GM12874 (cell line): ENCODE results near the gene ERMP1.

ENCODE experiments used
- TF ChIP-seq, protein P1 (sequence below): IDR thresholded peaks from 2 replicates; pipeline ENCODE4 v1.5.1; 2011; ENCODE audit warnings: low read depth, mild to moderate bottlenecking, control low read depth, low read length, moderate library complexity; ENCODE audit not compliant: insufficient read depth

ERMP1 gene

DNA sequence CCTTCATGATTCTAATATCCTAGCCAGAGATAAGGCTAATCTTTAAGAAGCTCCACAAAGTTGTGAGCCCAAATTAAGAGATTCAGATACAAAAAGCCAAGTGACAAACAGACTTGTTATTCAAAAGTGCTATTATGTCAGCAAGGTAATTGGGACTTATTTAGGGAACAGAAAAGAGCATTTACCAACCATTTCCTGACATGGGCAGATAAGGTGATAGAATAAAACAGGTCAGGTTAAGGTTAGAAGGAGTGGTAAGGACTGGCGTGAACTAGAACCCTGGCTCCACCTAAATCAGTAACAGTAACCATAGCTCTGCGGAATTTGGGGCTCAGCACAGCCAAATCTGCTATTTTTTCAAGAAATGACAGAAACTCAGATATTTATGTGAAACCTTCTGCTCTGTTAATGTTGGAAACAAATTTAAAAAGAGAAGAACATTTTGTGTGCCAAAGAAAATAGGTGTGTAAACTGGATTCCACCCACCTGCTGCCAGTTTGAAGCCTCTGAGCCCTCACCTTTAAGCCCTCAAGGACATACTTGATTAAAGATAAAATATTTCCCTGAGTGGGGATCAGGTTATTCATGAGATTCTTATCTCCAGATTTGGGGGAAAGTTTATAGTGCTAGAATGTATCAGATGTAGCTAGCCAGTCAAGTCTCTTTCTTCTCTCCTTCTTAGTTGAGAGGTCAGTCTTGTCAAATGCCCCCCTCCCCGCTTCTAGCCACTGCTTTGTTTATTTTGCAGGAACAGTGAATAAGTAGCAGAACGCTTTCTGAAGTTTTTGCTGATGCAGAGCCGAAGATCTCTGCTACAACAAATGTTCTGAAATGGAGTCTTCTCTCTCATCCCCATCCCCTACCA, 10.2 kb upstream of the ERMP1 start:
- TF ChIP-seq, protein P1, sequence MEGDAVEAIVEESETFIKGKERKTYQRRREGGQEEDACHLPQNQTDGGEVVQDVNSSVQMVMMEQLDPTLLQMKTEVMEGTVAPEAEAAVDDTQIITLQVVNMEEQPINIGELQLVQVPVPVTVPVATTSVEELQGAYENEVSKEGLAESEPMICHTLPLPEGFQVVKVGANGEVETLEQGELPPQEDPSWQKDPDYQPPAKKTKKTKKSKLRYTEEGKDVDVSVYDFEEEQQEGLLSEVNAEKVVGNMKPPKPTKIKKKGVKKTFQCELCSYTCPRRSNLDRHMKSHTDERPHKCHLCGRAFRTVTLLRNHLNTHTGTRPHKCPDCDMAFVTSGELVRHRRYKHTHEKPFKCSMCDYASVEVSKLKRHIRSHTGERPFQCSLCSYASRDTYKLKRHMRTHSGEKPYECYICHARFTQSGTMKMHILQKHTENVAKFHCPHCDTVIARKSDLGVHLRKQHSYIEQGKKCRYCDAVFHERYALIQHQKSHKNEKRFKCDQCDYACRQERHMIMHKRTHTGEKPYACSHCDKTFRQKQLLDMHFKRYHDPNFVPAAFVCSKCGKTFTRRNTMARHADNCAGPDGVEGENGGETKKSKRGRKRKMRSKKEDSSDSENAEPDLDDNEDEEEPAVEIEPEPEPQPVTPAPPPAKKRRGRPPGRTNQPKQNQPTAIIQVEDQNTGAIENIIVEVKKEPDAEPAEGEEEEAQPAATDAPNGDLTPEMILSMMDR = no peak

DNA sequence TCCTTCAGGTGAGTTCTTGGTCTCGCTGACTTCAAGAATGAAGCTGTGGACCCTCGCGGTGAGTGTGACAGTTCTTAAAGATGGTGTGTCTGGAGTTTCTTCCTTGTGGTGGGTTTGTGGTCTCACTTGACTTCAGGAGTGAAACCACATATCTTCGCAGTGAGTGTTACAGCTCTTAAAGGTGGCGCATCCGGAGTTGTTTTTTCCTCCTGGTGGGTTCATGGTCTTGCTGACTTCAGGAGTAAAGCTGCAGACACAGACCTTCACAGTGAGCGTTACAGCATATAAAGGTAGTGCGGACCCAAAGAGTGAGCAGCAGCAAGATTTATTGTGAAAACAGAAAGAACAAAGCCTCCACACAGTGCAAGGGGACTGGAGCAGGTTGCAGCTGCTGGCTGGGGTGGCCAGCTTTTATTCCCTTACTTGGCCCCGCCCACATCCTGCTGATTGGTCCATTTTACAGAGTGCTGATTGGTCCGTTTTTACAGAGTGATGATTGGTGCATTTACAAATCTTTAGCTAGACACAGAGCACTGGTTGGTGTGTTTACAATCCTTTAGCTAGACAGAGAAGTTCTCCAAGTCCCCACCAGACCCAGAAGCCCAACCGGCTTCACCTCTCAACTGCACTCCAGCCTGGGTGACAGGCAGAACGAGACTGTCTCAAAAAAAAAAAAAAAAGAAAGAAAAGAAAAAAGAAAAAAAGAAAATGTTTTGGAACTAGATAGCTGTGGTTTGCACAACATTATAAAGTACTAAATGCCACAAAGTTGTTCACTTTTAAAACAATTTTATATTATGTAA, 9.1 kb upstream of the ERMP1 start:
- TF ChIP-seq, protein P1 = no peak

DNA sequence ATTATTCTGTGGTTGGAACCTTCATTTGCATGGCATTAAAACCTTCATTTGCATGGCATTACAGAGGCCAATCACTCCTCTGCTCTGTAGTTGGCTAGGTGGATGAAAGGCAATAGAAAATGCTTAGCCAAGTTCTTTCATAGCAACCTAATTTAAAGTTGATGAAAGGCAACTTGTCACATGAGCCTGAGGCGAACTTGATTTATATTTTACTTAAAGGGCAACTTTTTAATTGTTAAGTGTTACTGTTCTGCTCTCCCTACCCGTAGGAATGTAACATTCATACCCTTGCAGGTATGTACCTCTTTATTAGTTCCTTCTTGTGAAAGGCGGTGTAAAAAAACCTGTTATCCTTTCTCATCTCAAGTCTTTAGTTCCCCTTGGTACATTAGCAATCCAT, 7.9 kb upstream of the ERMP1 start:
- TF ChIP-seq, protein P1 = no peak

DNA sequence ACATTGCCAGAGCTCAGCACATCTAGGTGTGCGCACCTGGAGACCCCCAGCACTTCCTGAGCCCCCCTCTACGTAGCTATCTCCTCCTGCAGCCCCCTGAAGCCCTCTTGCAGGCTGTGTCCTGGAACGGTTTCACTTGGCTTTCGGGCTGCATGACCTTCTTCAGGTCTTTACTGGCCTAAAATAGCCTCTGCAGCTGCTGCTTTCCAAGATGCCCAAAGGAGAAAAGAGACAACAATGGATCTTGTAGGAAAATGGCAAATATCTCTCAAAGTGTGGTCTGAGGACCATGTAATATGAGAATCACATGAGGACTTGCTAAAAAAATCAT, 6.6 kb upstream of the ERMP1 start:
- TF ChIP-seq, protein P1 = no peak

DNA sequence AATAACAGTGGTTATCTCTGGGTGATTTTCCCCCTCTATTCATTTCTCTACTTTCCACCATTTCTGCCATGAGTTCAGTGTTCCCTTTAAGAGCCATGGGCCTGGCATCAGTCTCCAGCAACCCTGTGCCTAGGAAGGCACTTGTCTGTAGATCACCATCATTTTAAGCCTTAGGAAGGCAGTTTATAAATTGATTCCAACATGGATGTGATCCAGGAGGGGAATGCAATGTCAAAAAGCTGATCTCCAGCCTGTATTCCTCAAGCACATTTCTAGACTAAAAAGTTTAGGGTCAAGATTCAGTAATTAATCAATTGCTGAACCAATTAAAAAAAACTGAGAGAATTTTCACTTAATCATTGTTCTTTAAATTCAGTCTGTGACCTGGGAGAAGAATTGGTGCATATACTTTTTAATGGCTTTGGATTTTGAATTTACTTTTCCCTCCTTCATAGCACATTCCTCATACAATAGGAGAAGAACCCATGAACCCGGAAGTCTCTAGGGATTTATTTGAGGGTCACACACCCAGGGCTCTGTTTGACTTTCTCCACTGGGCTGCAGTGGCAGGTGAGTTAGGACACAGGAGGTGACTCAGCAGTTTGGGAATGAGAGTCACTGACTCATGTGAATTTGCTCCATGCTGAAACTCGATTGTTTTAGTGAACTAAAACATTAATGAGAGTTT, 6.1 kb upstream of the ERMP1 start:
- TF ChIP-seq, protein P1 = no peak

DNA sequence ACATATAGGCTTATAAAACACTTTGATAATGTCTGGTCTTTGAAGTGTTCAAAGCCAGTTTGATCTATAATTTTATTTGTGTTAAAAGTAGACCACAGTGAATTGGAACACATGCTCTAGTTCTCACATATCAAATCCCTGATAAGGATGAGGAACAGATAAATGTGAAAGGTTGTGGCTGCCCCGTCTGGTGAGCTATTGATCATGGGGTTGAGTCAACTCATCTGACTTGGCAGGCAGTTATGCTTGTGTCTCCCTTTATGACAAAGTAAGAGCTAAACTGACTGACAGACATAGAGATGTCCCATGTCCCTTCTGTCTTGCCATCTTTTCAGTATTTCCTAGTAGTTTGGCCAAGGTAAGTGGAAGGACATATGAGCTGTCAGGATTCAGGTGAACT, 2.9 kb upstream of the ERMP1 start:
- TF ChIP-seq, protein P1 = no peak

DNA sequence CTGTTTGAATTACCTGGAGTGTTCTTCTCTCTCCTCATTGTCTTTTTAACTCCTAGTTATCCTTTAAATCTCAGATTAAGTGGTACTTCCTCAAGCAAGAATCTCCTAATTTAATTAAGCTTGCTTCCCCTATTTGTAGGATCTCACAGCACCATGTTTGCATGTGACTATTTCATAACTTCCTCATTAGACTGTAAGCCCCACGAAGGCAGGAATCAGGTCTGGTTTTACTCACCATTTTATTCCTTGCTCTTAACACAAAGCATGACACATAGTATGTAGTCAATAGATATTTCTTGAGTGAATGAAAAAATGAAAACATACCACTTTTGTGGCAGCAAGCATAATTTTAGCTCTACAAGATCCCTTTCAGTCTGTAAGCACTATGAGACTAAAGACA, 1.3 kb upstream of the ERMP1 start:
- TF ChIP-seq, protein P1 = no peak
